GM19023 (cell line): ENCODE measurements around the gene FIS1.
"Not testable (repeated sequence)": the region's sequence is repeated elsewhere in the genome, so short reads cannot be mapped to it uniquely, and the experiment has no call there.

Experiments
- ATAC-seq: cut with Tn5 transposase; IDR thresholded peaks from one replicate; pipeline ENCODE4 v1.9.1; 2021; ENCODE audit warnings: mild to moderate bottlenecking, moderate library complexity; ENCODE audit not compliant: unreplicated experiment

Gene FIS1

DNA sequence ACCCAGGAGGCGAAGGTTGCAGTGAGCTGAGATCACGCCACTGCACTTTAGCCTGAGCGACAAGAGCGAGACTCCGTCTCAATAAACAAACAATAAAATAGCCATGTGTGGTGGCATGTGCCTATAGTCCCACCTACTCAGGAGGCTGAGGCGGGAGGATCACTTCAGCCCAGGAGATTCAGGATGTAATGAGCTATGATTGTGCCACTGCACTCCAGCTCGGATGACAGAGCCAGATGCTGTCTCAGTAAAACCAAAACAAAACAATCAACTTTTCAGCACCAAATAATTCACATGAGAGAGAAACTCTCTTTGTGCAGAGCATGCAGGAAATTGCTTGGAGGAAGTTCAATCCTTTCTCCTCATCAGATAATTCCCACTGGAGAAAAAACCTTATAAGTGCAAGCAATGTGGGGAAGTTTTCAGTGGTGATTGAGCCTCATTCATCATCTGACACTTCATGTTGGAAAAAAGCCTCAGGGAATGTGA, 13.4 kb upstream of the FIS1 start:
- no peak for ATAC-seq

DNA sequence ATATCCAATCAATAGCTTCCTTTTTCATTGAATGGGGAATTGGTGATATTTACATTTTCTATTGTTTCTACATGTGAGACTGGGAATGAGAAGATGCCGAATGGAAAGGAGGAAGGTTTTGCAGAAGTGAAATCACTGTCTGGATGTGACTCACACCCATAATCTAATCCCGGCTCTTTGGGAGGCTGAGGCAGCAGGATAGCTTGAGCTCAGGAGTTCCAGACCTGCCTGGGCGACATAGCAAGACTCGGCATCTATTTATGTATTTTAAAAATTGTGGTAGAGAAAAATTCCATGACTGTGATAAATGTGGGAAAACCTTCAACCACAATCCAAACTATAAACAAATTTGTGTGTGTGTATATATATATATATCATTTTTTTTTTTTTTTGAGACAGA, 10.9 kb upstream of the FIS1 start:
- ATAC-seq, result no peak

DNA sequence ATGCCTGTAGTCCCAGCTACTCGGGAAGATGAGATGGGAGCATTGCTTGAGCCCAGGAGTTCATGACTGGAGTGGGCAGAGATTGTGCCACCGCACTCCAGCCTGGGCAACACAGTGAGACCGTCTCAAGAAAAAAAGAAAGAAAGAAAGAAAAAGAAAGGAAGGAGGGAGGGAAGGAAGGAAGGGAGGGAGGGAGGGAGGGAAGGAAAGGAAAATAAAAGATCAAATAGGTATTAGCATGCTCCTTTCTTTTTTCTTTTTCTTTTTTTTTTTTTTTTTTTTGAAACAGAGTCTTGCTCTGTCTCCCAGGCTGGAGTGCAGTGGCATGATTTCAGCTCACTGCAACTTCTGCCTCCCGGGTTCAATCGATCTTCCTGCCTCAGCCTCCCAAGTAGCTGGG, 8.3 kb upstream of the FIS1 start:
- ATAC-seq, result not testable (repeated sequence)

DNA sequence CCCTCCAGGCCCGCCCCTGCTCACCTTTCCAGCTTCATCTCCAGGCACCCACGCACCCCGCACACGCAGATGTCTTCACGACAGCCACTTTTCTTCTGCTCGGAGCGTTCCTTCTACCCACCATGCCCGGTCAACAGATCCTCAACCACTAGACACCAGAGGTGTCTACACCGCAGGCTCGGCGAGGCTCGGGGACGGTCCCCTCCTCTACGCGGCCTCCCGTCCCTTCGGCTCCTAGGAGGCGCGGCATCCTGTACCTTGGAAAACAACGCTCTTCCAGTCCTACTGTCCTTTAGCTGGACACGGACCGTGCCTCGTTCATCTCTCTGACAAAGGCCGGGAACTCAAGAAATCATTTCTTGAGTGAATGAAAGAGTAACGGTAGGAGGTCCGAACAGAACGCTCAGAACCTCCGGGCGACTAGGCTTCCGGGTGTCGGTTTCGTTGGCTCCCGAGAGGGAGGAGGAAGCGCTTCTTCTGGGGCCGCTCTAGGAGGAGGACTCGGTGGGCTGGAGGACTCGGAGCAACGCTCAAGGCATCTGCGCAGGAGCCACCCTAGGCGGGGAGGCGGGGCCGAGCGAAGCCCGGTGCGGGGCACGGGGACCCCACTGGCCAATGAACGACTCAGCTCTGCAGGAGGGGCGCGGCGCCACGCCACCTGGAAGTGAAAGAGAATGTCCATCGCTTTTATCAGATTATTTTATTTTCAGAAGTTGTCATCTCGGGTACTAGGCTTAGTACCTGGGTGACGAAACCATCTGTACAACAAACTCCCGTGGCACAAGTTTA, 7.2 kb upstream of the FIS1 start:
- ATAC-seq, result peak; percentile 93

DNA sequence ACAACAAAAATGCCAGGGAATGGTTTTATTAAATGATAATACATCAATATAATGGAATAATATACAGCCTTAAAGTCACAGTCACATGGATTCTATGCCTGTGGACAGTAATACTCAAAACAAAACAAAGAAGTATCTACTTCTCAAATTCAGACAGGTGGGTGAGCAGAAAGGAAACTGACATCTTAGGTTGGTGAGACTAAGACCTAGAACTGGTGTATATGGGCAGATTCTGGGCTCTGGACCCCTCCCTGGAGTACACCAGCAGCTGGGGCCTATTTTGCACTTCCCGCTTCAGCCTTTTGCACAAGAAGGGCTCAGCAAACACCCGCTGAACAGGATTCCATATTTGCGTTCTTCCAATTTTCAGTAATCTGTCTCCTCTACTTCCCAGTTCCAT, 5.4 kb upstream of the FIS1 start:
- no peak for ATAC-seq

DNA sequence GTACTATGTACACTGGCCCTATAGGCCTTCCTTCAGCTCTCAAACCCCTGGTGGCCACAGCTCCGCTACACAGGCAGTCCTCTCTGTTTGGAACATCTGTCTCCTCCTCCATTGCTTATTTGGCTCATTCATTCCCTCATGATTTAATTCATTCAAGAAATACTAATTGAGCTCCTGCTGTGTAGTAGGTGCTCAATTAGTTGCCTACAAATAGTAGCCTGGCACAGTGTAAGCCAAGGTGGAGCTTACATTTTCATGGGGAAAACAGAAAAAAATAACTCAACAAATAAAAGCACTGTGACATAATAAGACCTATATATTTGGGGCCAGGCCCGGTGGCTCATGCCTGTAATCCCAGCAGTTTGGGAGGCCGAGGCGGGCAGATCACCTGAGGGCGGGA, 3.4 kb upstream of the FIS1 start:
- no peak for ATAC-seq

DNA sequence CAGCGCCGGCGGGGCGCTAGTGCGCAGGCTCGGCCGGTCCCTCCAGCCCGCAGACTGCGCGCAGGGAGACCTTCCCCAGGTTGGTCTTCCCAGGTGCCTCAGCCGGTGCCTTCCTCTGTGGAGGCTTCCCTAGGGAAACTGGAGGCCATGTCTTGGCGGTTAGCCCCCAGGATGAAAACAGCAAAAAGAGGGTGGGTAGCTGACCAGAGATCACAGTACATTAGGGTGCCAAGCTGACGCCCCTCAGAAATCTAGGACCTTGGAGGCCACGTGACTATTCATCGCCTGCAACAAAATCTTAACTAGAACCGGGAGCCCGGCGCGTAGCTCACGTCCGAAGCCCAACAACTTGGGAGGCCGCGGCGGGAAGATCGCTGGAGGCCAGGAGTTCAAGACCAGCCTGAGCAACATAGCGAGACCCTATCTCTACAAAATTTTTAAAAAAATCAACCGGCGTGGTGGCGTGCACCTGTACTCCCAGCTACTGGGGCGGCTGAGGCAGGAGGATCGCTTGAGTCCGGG, 327 bp upstream of the FIS1 start:
- ATAC-seq, result no peak

DNA sequence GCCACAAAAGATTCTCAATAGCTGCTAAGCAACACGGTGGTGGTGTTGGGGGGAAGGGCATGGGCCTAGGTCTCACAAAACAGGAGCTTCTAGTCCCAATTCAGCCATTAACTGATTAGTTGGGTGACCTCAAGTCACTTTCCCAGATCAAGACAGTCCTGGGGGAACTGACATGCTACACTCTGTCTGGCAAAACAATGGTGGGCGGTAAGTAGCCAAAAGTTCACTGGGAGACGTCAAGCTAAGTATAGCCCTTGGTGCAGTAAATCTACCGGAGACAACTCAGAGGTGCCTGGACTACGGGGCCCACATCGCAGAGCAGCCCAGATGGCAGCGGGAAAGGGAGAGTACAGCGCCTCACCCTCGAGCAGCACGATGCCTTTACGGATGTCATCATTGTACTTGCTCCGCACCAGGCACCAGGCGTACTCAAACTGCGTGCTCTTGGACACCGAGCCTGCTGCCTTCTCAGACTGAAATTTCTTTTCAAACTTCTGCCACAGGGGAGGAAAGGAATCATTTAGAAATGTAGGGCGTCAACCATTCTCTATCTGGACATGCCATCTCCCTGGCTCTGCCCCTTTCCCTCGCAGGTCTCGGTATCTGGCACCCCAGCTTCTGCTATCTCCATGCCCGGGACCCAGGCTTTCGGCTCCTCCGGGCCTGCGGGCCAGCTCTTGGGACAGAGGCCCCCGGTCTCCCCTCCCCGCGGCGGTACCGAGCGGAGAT, 1.1 kb downstream of the FIS1 start:
- ATAC-seq, result no peak

DNA sequence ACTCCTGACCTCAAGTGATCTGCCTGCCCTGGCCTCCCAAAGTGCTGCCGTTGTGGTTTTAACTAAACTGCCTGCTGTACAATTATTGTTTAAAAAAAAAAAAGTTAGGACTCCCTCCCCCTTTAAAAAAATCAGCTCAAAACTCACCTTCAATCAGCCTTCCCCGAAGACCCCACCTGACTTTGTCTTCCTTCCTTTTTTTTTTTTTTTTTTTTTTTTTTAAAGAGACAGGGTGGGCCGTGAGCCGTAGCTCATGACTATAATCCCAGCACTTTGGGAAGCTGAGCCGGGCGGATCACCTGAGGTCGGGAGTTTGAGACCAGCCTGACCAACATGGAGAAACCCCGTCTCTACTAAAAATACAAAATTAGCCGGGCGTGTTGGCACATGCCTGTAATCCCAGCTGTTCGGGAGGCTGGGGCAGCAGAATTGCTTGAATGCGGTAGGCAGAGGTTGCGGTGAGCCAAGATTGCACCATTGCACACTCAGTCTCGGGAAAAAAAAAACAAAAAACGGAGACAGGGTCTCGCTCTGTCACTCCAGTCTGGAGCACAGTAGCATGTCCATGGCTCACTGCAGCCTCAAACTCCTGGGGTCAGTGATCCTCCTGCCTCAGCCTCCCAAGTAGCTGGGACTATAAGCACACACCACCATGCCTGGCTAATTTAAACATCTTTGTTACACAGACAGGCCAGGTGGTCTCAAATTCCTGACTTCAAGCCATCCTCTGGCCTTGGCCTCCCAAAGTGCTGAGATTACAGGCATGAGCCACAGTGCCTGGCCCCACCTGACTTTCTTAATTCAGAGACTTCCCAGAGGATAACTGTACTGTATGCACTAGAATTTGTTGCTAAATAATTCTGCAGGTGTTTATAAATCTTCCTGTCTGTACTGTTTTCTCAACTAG, 3.2 kb downstream of the FIS1 start:
- no peak for ATAC-seq

DNA sequence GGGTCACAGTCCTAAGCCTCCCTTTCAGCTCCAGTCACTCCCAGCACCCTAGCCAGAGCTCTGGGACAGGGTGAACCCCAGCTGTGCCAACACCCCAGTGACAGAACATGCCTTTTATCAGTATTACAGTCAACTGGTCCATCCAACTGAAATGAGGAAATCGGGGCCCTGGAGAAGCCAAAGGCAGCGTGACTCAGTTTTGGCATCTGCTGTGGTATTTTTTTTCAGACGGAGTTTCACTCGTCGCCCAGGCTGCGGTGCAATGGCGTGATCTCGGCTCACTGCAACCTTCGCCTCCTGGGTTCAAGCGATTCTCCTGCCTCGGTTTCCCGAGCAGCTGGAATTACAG, 3.9 kb downstream of the FIS1 start:
- ATAC-seq, result no peak

DNA sequence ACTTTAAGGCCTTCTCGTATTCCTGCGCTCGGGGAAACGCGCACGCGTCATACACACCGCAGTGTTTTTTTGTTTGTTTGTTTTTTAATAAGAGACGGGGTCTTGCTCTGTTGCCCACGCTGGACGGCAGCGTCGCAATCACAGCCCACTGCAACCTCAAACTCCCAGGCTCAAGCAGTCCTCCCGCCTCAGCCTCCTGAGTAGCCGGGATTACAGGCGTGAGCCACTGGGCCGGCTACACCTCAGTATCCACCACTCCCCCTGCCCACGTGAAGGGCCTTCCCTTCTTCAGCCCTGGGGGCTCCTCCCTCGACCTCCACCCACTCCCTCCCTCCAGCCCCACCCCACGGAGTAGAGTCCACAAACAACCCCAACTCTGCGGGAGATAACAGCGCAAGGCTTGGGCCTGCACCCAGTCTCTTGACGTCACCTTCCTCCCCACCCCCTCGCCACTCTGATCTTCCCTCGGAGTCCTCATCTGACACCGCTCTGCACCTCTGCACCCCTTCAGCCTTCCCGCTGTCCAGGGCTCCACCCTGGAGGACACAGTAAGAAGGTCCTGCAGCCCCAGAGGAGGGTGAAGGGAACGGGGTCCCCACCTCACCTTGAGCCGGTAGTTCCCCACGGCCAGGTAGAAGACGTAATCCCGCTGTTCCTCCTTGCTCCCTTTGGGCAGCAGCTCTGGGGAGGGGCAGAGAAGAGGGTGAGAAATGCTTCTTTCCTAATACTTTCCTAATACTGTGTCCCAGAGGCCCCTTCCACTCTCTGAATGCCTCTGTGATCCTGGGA, 4.5 kb downstream of the FIS1 start:
- ATAC-seq, result no peak

DNA sequence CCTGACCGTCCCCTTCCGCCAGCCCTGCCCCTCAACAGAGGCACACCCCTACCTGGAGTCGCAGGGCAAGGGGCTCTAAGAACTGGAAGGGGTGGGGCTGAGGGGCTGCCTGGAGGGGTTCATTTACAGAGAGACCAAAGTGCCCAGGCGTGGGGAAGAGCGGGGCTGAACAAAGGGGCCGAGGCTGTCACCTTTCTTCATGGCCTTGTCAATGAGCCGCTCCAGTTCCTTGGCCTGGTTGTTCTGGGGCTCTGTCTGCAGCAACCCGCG, 5.0 kb downstream of the FIS1 start:
- no peak for ATAC-seq

DNA sequence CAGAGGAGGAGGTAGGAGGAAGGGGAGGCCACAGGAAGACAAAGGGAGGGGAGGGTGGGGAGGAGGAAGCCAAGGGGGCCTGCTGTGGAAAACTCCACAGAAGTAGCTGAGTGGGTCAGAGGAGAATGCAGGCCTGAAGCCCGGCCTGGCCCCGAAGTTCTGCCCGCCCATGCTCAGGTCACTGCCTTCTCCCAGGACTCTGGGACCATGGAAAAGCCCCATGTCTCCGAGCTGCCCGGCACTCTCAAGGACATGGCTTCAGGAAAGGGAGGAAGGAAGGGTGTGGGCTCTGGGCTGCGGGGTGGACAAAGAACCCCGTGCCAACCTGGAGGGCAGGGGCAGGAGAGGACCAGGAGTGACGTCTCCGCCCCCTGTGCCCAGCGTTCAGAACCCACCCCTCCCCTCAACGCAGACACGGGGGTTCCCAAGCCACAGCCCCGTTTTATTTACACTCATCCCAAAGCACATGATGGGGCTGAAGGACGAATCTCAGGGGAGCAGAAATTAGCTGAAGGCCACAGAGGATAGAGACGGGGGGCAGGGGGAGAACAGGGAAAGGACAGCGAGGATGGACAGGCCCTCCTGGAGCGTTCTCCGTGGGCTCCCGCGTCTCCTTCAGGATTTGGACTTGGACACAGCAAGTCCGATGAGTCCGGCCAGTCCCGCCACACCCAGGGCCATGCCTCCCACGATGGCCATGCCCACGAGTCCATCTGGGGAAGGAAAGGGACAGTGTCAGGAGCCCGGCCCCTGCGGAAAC, 5.5 kb downstream of the FIS1 start:
- no peak for ATAC-seq

DNA sequence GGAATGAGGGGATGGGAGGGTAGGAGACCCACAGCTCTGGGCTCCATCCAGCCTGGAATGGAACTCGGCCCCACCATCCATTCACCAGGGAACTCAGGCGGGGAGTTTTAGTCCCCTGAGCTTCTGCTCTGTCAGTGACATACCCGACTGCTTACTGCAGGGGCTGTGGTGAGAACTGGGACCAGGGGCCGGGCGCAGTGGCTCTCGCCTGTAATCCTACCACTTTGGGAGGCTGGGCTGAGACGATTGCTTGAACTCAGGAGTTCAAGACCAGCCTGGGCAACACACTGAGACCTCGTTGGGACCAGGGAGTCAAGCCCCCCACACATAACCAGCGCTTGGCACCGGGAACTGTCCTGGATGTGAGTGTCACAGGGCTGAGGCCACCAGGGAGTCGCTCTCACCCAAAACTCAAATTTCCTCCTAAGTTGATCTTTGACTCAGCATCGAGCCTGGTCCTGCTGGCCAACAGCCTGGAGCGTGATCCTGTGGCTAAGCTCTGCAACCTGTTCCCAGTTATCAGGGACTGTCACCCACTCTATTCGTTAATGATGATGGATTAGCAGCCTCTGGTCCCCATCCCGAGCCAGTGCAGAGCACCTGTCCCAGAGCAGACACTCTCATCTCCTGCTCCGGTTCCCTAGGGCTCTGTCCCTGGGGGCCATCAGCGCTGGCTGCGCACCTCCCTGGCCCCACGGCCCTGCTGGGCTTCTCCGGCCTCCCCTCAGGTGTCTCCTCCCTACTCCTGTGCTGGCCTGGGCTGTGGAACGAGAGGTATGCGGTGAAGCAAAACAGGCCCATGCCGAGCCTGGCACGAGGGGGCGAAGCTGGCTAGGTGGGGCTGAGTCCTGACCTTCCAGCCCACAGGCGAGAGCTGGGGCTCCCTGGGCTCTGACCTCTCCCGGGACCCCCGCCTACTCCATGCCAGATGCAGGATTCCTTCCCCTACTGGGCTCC, 6.4 kb downstream of the FIS1 start:
- ATAC-seq, result no peak

DNA sequence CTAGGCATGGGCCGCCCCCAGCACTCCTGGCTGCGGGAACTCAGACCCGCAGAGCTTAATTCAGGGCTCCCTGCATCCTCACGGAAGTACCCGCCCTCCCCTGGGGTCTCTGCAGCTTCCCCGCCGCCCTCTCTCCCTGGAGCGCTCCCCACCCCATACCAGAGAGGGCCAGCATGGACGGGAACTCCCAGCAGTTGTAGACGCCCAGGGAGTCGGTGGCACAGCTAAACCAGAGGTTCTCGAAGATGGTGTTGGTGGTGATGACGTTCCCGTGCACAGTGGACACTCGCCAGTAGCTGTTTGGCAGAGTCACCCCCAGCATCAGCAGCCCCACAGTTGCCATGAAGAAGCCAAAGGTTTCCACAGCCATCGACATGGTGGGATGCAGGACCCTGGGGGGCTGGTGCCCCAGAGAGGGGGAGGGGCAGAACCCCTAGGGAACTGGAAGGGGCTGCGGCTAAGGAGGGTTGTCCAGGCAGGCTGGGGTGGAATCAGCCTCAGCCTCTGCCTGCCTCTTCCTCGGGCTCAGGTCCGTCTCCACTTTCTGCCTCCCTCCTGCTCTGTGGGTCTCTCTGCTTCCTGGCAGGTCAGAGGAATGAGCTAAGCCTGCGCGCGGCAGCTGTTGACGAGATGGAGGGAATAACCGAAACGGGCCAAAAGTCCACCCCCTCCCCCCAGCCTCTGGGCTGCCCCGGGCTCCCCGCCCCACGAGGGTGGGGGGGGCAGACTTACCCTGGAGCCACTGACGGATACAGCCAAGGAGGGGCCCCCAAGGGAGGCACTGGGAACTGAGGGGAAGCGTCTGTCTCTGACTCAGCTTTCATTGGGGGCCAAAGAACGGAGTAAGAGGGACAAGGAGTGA, 7.4 kb downstream of the FIS1 start, which contains the start of gene CLDN15:
Gene CLDN15, minus strand, starts transcription at position 597 of the 862 bp plus-strand sequence. Its CDS starts 221 bp downstream, at position 376.
- ATAC-seq, result no peak

DNA sequence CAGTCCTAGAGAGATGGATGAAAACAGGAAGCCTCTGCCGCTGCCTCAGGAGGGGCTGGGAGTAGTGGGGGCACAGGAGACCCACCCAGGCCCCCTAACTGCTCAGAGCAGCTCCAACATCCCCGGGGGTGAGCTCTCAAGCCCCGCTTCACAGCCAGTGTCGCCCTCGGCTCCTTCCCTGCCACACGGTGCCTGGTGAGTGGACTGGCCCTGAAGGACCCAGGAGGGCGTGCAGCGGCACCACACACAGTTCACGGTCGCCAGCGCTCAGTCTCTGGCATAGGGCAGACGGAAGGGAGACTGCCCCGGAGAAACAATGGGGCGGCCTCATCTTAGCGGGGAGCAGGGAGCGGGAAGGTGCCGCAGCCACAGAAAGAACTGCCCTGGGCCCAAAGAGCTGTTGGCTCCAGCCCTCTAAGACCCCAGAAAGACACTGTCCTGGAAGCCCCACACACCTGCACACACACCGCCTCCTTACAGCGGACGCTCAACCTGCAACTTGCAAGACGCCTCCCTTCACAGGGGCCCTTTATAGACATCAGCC, 8.5 kb downstream of the FIS1 start:
- no peak for ATAC-seq

DNA sequence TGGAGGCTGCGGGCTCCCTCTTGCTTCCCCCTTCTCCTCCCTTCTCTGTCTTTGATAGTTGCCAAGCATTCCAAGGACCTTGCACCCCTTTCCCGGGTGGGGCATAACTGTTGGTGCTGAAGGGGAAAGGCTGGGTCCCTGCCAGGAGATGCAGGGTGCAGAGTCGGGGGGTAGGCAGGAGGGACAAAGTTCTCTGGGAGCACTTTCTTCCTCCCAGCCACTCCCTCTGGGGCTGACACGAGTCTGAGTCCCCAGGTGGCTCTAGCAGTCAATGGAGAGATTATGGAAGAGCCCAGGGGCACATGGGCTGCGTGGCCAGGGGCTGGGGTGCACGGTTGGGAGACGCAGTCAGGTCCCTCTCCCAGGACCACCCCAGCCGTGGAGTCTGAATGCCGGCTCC, 9.4 kb downstream of the FIS1 start:
- no peak for ATAC-seq
